H1 (cell line): ENCODE results near the gene RTN4RL2. TPM values are rescaled to one million over a fixed set of nuclear protein-coding genes. Genes with fewer than 3 reads are reported as not detected.

Source experiments
- JUND ChIP-seq: IDR thresholded peaks from 2 replicates; pipeline ENCODE4 v1.6.1; 2011; ENCODE audit warnings: mild to moderate bottlenecking, improper control_type of control experiment, low read length
- KDM4A ChIP-seq: IDR thresholded peaks from one replicate; pipeline ENCODE4 v1.7.1; 2012; ENCODE audit warnings: low read depth, mild to moderate bottlenecking, moderate library complexity, low read length, inconsistent platforms; ENCODE audit not compliant: severe bottlenecking
- POLR2A ChIP-seq, 2 experiments: IDR thresholded peaks; 1 replicate in 1 of 2; 2 replicates in 1 of 2; pipeline ENCODE4 v1.6.1; 2011; ENCODE audit warnings: low read depth in 2 of 2, low read length in 2 of 2, mild to moderate bottlenecking in 2 of 2; ENCODE audit errors: control extremely low read depth in 1 of 2
- POLR2AphosphoS5 ChIP-seq: IDR thresholded peaks from 2 replicates; pipeline ENCODE4 v1.6.1; 2011; ENCODE audit warnings: low read depth, low read length
- polyA plus RNA-seq, 7 experiments: library from polyadenylated mRNA; depleted of rRNA in 3 of 7; stranded (reverse) in 5 of 7; unstranded in 2 of 7; fragments of >200 nt in 5 of 7; fragments of 200-250 nt in 2 of 7; gene quantifications; 1 replicate in 5 of 7; 2 replicates in 1 of 7; 4 replicates in 1 of 7; pipeline versions ENCODE4 v1.2.1 to v1.2.3, GENCODE V29; 2011 to 2013; ENCODE audit warnings: missing spikeins in 2 of 7, mixed read lengths in 2 of 7
- total RNA-seq: library from RNA; stranded (reverse); fragmentation: NEBNext Ultra II Directional; extraction: Animal tissue kit (Norgen Biotek cat#: 25700); gene quantifications from 2 replicates; pipeline ENCODE4 v1.2.1, GENCODE V29; 2021
- TF ChIP-seq, protein P1 (sequence below): fragments of 300-600 bp; sonication (generic); IDR thresholded peaks from 2 replicates; pipeline ENCODE4 v1.7.1; 2012; ENCODE audit warnings: low read length, moderate library complexity, mild to moderate bottlenecking, inconsistent platforms; ENCODE audit not compliant: insufficient replicate concordance

RTN4RL2 gene
- total and polyA plus RNA-seq, 2 of the 8 experiments (the other 6 are each of a cell fraction or from before 2014, with no cell fraction given): 11.4 to 23.7 TPM

DNA sequence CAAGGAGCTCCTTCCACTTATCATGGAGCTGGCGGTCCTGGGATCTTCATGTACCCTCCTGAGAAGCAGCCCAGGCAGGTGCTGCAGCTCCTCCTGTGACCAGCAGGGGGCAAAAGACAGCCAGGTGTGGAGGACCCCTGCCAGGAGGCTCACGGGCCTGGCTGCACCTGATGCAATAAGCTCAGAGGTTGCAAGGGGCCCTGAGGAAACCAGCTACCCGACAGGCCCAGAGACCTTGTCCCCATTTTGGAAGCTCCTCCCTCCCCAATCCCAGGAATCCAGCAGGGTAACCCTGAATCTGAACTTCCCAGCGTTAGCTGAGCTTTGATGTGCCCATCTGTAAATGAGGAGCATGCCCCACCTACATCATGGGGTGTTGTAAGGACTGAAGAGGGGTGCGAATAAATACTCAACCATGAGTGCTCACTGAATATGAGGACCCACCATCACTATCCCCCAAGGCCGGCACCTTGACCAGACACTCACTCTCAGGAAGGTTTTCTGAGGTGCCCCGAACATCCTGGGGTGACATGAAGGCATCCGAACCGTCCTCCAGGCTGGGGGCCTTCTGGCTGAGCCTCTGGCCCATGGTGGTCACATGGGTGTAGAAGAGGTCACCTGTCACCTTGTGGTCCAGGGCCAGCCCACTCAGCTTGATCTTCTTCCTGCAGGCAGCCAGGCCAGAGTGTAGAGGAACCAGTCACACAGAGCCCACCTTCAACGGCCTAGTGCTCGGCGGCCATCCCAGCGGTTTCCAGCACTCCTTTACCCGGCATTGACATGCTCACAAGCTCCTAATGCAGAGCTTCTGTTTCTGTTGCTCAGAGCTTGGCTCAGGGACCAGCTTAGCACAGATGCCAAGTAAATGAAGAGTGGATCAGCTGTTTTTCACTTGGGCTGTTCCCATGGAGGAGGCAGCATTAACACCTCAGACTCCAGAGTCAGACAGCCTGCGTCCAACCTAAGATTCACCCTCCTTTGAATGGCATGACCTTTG lies 33.5 kb downstream of the RTN4RL2 start (continued):
- TF ChIP-seq, protein P1, sequence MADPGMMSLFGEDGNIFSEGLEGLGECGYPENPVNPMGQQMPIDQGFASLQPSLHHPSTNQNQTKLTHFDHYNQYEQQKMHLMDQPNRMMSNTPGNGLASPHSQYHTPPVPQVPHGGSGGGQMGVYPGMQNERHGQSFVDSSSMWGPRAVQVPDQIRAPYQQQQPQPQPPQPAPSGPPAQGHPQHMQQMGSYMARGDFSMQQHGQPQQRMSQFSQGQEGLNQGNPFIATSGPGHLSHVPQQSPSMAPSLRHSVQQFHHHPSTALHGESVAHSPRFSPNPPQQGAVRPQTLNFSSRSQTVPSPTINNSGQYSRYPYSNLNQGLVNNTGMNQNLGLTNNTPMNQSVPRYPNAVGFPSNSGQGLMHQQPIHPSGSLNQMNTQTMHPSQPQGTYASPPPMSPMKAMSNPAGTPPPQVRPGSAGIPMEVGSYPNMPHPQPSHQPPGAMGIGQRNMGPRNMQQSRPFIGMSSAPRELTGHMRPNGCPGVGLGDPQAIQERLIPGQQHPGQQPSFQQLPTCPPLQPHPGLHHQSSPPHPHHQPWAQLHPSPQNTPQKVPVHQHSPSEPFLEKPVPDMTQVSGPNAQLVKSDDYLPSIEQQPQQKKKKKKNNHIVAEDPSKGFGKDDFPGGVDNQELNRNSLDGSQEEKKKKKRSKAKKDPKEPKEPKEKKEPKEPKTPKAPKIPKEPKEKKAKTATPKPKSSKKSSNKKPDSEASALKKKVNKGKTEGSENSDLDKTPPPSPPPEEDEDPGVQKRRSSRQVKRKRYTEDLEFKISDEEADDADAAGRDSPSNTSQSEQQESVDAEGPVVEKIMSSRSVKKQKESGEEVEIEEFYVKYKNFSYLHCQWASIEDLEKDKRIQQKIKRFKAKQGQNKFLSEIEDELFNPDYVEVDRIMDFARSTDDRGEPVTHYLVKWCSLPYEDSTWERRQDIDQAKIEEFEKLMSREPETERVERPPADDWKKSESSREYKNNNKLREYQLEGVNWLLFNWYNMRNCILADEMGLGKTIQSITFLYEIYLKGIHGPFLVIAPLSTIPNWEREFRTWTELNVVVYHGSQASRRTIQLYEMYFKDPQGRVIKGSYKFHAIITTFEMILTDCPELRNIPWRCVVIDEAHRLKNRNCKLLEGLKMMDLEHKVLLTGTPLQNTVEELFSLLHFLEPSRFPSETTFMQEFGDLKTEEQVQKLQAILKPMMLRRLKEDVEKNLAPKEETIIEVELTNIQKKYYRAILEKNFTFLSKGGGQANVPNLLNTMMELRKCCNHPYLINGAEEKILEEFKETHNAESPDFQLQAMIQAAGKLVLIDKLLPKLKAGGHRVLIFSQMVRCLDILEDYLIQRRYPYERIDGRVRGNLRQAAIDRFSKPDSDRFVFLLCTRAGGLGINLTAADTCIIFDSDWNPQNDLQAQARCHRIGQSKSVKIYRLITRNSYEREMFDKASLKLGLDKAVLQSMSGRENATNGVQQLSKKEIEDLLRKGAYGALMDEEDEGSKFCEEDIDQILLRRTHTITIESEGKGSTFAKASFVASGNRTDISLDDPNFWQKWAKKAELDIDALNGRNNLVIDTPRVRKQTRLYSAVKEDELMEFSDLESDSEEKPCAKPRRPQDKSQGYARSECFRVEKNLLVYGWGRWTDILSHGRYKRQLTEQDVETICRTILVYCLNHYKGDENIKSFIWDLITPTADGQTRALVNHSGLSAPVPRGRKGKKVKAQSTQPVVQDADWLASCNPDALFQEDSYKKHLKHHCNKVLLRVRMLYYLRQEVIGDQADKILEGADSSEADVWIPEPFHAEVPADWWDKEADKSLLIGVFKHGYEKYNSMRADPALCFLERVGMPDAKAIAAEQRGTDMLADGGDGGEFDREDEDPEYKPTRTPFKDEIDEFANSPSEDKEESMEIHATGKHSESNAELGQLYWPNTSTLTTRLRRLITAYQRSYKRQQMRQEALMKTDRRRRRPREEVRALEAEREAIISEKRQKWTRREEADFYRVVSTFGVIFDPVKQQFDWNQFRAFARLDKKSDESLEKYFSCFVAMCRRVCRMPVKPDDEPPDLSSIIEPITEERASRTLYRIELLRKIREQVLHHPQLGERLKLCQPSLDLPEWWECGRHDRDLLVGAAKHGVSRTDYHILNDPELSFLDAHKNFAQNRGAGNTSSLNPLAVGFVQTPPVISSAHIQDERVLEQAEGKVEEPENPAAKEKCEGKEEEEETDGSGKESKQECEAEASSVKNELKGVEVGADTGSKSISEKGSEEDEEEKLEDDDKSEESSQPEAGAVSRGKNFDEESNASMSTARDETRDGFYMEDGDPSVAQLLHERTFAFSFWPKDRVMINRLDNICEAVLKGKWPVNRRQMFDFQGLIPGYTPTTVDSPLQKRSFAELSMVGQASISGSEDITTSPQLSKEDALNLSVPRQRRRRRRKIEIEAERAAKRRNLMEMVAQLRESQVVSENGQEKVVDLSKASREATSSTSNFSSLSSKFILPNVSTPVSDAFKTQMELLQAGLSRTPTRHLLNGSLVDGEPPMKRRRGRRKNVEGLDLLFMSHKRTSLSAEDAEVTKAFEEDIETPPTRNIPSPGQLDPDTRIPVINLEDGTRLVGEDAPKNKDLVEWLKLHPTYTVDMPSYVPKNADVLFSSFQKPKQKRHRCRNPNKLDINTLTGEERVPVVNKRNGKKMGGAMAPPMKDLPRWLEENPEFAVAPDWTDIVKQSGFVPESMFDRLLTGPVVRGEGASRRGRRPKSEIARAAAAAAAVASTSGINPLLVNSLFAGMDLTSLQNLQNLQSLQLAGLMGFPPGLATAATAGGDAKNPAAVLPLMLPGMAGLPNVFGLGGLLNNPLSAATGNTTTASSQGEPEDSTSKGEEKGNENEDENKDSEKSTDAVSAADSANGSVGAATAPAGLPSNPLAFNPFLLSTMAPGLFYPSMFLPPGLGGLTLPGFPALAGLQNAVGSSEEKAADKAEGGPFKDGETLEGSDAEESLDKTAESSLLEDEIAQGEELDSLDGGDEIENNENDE: no peak
- 0 out of 2 replicates have a peak, but pooled peaks have one; percentile 34 for TF ChIP-seq POLR2AphosphoS5
- no peak for TF ChIP-seq KDM4A
- TF ChIP-seq POLR2A (IDR thresholded peaks at IDR 0.05; ENCODE audit: control extremely low read depth in 1 of 2, low read depth in 2 of 2, low read length in 2 of 2): peak in 1 of 2 experiments; percentile 36; a peak in 1 of 3 replicates
- TF ChIP-seq JUND: peak; percentile 62; the same call in 1 of the 2 replicates
